Right renal cortex interstitium (tissue), 3 donors: ENCODE measurements around the gene WIZ. TPM values are rescaled to one million over a fixed set of nuclear protein-coding genes. Genes with fewer than 3 reads are reported as not detected.

ENCODE experiments used
- DNase-seq, 3 donors: peaks; one replicate each; pipeline ENCODE4 v3.0.0-alpha.2; 2013; ENCODE audit warnings: low read depth in 3 of 3, low spot score in 2 of 3
- polyA plus RNA-seq, 3 donors: library from polyadenylated mRNA; unstranded; fragments of 120-200 nt; gene quantifications; one replicate each; pipeline ENCODE4 v1.2.1, GENCODE V29; 2013; ENCODE audit not compliant: insufficient read length in 3 of 3

WIZ gene
- polyA plus RNA-seq, 3 donors = 22.4 to 26.1 (median 22.4) TPM

DNA sequence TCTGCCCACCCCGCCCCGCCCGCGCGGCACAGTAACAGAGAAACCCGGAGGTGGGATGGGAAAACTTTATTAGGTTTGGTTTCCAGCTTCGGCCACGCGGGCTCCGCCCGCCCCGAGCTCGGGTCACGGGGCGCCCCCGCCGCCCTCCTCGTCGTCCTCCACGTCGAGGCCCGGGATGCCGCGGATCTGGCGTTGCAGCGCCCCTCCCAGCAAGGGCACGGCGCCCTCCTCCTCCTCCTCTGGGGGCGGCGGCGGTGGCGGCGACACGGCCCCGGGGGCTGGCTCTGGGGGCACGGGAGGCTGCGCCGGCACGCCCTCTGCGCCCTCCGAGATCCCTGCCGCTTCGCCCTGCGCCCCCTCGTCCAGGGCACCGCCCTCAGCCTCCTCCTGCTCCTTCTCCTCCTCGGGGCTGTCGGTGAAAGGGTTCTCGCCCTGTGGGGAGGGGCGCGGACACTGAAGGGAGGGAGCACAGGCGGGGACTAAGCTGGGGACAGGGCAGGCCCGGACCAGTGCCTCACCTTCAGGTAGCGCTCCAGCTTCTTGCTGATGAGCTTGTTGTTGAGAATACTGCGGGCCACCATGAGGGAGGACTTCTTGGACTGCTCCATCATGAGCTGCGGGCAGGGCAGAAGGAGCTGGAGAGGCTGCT lies 69.6 kb downstream of the WIZ start:
- DNase-seq = peak in 2 of 3 donors; percentile 27 to 36

DNA sequence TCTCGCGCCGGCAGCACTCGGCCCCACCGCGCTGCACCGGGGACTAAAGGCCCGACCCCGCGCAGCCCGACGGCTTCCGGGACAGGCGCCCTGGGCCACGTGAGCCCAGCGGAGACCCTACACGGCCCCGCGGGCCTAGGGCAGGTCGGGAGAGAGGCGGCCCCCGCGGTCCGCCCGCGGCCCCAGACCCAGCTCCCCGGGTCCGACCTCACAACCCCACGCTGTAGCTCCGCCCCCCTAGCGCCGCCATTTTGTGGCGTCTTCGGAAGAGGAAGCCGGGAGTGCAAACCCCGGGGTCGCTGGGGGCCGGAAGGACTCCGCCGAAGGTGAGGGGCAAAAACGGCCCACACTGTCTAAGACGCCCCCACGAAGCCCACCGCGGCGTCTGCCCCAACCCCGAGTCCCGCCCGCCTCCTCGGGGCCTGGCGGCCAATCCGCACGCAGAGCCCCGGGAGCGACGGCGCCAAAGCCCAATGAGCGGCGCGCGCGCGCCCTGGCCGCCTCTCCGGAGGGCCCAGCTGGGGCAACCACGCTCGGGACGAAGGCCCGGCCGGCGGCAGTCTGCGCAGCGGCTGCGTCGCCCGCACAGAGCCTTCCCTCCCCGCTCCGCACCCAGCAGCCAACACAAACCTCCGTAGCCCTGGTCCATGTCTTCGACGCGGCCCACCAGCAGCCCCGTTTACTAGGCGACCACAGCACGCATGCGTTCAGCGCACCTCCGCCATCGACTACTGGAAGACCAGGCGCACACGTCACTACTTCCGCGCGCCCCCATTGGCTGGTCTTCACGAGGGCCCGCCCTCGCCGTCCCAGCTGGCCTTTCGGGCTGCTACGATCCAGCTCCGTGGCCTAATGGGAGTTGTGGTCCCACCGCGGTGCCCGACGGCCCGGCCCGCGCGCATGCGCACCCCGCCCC lies 70.4 kb downstream of the WIZ start, which contains the start of gene AKAP8:
Gene AKAP8 (minus strand): TSS at position 705 of the 916 bp plus-strand sequence. CDS start 56 bp downstream, at position 649.
- peak; percentile 92 to 98 (median 96) for DNase-seq

DNA sequence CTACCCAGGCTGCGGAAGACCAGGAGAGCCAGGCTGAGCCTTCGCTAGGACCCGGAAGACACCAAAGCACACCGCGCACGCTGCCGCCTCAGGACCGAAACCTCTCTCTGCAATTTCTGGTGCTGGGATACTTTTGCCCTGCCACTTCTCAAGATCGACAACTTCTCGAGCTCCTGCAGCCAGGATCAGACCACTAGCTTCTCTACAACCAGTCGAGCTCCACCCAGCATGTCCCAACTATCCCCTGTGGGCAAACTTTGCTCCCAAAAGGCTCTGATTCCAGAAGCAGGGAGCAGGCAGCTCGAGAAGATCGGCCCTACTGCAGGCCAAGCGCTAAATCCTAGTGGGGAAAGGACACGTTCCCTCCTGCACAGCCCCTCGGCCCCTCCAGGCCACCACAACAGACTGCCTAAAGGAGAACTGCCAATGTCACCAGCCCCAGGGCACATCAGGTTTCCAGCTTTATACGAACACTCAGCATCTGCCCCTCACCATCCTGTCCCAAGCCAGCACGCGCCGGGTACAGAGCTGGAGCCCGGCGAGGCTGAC lies 71.1 kb downstream of the WIZ start:
- peak; percentile 10 to 36 (median 19) for DNase-seq

DNA sequence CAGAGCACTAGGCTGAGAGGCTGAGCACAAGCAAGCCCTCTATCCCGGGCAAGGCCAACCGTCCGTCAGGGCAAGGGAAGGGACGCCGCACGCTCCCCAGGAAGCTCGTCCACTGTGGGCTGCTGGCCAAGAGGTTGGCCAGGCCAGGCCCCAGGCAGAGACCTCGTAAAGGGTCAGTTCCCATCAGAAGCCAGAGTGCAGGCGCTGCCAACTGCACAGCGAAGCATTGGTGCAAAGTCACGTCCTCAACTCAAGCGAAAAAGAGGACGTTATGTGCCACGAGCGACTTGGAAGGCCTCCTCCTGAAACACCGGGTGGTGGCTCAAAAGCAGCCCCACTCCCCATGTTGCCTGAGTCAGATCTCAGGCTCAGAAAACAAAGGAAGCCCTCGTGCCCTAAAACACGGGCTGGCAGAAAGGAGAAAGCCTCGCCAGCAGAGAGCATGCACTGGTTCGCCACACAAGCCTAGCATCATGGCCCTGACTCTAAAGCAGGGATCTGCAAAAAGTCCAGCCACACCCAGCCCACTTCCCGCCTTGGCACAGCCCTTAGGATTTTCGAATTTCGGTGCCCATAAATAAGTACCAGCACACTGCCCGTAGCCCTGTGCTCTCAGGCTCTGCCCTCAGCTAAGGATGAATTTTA lies 74.8 kb downstream of the WIZ start:
- DNase-seq = no peak

DNA sequence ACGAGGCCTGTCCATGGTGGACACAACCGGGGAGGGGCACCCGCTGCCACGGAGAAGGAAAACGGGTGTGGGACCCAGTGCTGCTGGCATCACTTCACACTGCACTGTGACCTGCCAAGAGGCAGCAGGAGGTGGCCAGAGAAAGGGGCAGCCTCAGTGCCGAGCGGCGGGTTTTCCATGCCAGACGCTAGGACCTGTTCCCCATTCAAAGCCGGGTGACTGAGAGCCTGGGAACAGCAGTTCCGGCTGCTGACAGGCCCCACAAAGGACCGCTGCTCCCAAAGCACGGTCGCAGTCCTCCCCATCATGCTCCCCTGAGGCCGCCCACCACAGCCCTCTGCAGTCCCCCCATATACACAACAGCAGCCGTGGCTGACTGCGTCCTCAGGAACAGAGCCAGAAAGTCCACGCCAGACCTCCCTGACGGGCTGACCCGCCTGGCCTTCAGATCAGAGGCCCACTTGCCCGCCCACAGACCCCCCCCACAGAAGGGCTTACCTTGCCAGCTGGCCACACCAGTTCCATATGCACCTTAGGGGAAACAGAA lies 75.6 kb downstream of the WIZ start:
- DNase-seq = no peak

DNA sequence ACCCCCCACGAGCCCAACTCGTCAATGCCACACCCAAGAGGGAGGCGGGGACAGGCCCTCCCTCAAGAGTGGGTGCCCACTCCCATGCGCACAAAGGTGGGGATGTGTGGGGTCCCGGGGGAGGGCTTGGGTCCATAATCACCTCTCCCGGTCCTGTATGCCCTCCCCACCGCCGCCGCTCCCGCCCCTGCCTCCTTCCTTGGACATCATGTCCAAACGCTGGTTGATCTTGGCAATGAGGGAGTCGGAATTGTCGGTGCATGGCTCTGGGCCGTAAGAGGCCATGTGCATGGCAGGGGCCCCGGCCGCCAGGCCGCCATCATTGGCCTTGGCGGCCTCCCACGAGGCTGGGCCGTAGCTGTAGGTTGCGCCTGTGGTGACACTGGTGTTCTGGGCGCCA lies 76.1 kb downstream of the WIZ start:
- DNase-seq = no peak

DNA sequence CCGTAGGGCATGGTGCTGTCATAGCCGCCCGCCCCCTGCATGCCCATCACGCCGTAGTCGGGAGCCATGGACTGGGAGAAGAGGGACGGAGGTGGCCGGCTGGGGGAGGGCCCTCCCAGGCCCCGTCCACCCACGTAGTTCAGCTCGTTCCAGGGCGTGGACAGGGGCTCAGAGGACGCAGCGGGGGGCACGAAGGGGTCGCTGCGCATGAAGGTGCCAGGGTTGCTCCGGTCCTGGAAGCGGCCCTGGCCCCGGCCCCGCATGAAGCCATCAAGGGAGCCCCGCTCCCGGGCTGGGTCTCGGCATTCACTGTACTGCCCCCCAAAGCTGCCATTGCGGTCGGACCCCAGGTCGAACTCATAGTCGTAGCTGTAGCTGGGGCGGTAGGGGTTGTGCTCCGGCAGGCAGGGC lies 76.9 kb downstream of the WIZ start:
- no peak for DNase-seq

DNA sequence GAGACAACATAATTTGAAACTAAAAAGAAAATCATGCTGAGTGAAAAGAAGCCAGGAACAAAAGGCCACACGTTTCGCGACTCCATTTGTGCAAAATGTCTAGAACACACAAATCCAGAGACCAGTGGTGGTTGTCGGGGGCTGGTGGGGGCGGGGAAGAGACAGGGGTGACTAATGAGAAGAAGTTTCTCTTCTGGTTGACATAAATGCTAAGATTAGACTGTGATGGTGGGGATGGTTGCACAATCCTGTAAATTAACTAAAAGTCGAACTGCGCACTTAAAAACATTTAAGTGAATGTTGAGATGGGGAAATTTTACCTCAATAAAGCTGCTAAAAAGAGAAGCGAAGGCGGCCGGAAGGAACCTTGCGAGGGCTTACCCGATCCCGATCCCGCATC lies 77.3 kb downstream of the WIZ start:
- DNase-seq = no peak

DNA sequence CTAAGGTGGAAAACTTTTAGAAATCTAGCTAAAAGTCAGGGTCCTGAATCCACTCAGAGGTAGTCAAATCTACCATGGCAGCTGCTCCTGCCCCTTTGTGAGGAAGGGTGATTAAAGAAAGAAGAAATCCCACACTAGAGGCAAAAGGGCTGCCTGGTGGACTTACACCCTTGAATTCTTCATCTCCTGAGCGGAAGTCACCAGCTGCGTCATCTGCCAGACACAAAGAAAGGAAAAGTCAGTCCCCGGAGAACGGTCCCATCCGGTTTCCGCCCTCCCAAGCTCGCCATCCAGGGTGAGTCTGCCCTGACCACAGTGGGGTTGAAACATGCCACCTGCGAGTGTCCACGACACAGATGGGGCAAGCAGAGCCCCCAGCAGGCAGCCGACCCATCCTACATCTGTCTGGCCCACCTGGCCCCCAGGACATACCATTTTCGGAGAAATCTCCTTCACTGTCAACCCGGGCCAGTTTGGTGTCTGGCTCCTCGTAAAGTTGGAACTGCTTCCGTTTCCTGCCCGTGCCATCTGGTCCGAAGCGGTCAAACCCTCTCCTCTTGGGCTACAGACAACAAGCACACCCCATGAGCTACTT lies 77.9 kb downstream of the WIZ start:
- DNase-seq = no peak

DNA sequence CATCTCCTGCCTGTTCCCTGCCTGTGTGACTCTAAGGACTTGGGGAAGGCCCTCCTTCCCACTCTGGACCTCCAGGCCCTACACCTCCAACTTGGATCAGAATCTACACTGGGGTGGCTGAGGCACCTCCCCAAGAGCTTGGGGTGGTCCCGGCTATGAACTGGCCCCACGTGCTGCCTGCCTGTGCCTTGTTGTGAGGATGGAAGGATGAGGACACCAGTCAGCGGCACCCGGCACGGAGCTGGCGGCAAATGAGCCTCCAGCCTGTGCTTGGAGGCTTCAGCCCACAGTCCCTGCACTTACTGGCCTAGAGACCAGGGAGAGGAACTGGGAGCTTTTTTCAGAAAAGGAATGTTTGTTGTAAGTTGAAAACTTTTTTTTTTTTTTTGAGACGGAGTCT lies 78.6 kb downstream of the WIZ start:
- no peak for DNase-seq

Other genes starting within 250 kb of the WIZ start
- gene NOTCH3, start 249.0 kb downstream of the WIZ start, polyA plus RNA-seq = 100 to 1,000 TPM in 1 of 3 donors, 10 to 100 TPM in 2; 90.9 to 103 (median 96.0) TPM
- gene EPHX3, start 217.5 kb downstream of the WIZ start, polyA plus RNA-seq = 1 to 10 TPM; 4.5 to 5.6 (median 5.2) TPM
- gene BRD4, start 117.4 kb downstream of the WIZ start, polyA plus RNA-seq = 10 to 100 TPM; 36.4 to 48.3 (median 41.4) TPM
- gene AKAP8, start 70.2 kb downstream of the WIZ start, polyA plus RNA-seq = 10 to 100 TPM; 22.7 to 25.0 (median 24.9) TPM
- gene AKAP8L, start 31.0 kb downstream of the WIZ start, polyA plus RNA-seq = 100 to 1,000 TPM in 1 of 3 donors, 10 to 100 TPM in 2; 93.0 to 101 (median 96.4) TPM
- 1 to 10 TPM in 2 of 3 donors, under 1 TPM in 1; 0.61 to 1.5 (median 1.0) TPM for gene RASAL3, start 14.6 kb upstream of the WIZ start, polyA plus RNA-seq
- under 1 TPM in 1 of 3 donors, not detected in 2; 0.07 TPM for gene PGLYRP2, start 29.5 kb upstream of the WIZ start, polyA plus RNA-seq
- gene CYP4F22, start 58.6 kb upstream of the WIZ start, polyA plus RNA-seq = under 1 TPM in 2 of 3 donors, not detected in 1; 0.28 to 0.41 TPM
- gene CYP4F8, start 165.3 kb upstream of the WIZ start, polyA plus RNA-seq = under 1 TPM in 1 of 3 donors, not detected in 2; 0.04 TPM
- under 1 TPM; 0.15 to 0.51 (median 0.18) TPM for gene CYP4F3, start 190.9 kb upstream of the WIZ start, polyA plus RNA-seq
- gene CYP4F12, start 223.1 kb upstream of the WIZ start, polyA plus RNA-seq = under 1 TPM in 2 of 3 donors, not detected in 1; 0.49 to 0.61 TPM